Hypothalamus (tissue), 51 donors: ENCODE results near the gene RSL1D1.
A peak's percentile ranks its signal among the peaks of the same experiment; 100 is the strongest.
"Not testable (repeated sequence)": the region's sequence is repeated elsewhere in the genome, so short reads cannot be mapped to it uniquely, and the experiment has no call there.

Source experiments
- DNase-seq, 51 donors: peaks; one replicate each; lab custom pipeline; 2025; lab: John Stamatoyannopoulos, UW

Gene RSL1D1

GRCh38 chr16:11799509-11800381, 51.6 kb downstream of the RSL1D1 start:
- no peak for DNase-seq

GRCh38 chr16:11799017-11799381, 52.3 kb downstream of the RSL1D1 start:
- DNase-seq, result no peak

GRCh38 chr16:11797957-11798299, 53.4 kb downstream of the RSL1D1 start:
- DNase-seq, result peak in 8 of 51 donors; percentile 15 to 39 (median 30)

GRCh38 chr16:11797166-11797956, 54.0 kb downstream of the RSL1D1 start, which contains the start of gene ZC3H7A:
TSS of gene ZC3H7A (minus strand) at chr16:11797258. CDS start at chr16:11782354, 14,904 bp downstream.
- DNase-seq, result peak; percentile 37 to 96 (median 92)

GRCh38 chr16:11796227-11797165, 54.8 kb downstream of the RSL1D1 start:
- DNase-seq, result peak in 42 of 51 donors; percentile 6 to 58 (median 27)

- no peak for DNase-seq
These were observed 55.5 kb downstream of the RSL1D1 start for GRCh38 chr16:11795887-11796226.

GRCh38 chr16:11794996-11795886, 56.1 kb downstream of the RSL1D1 start:
- DNase-seq, result no peak

- DNase-seq, result no peak
These were observed 56.9 kb downstream of the RSL1D1 start for GRCh38 chr16:11794447-11794846.

- DNase-seq, result no peak
These were observed 57.5 kb downstream of the RSL1D1 start for GRCh38 chr16:11793840-11794239.

- DNase-seq, result no peak
These were observed 58.7 kb downstream of the RSL1D1 start for GRCh38 chr16:11792410-11793241.

GRCh38 chr16:11791144-11791828, 60.1 kb downstream of the RSL1D1 start:
- no peak for DNase-seq

GRCh38 chr16:11788914-11789313, 62.4 kb downstream of the RSL1D1 start:
- DNase-seq, result no peak

- not testable (repeated sequence) for DNase-seq
These were observed 66.3 kb downstream of the RSL1D1 start for GRCh38 chr16:11784980-11785599.

- DNase-seq, result not testable (repeated sequence)
These were observed 67.0 kb downstream of the RSL1D1 start for GRCh38 chr16:11784381-11784780.

GRCh38 chr16:11784038-11784369, 67.3 kb downstream of the RSL1D1 start:
- DNase-seq, result no peak
